ENCODE measurements around the gene VARS2.
A peak's percentile ranks its signal among the peaks of the same experiment; 100 is the strongest.

The VARS2 gene

GRCh38 chr6:30884521-30885480, 29.2 kb upstream of the VARS2 start:
- DNase-seq, result peak; percentile 46

- peak; percentile 24 for DNase-seq
These were observed 28.5 kb upstream of the VARS2 start for GRCh38 chr6:30885481-30885998.

- DNase-seq, result peak; percentile 39
These were observed 27.8 kb upstream of the VARS2 start for GRCh38 chr6:30885999-30886896.

GRCh38 chr6:30886897-30887255, 27.2 kb upstream of the VARS2 start:
- no peak for DNase-seq

GRCh38 chr6:30887901-30888815, 25.9 kb upstream of the VARS2 start:
- no peak for DNase-seq

GRCh38 chr6:30888816-30889495, 25.1 kb upstream of the VARS2 start:
- no peak for DNase-seq

- no peak for DNase-seq
These were observed 24.5 kb upstream of the VARS2 start for GRCh38 chr6:30889496-30889885.

GRCh38 chr6:30889921-30890645, 24.0 kb upstream of the VARS2 start:
- DNase-seq, result no peak

- no peak for DNase-seq
These were observed 23.2 kb upstream of the VARS2 start for GRCh38 chr6:30890646-30891449.

GRCh38 chr6:30891450-30891723, 22.7 kb upstream of the VARS2 start:
- no peak for DNase-seq

GRCh38 chr6:30891816-30892538, 22.1 kb upstream of the VARS2 start:
- no peak for DNase-seq

GRCh38 chr6:30893001-30893591, 20.9 kb upstream of the VARS2 start:
- no peak for DNase-seq

- no peak for DNase-seq
These were observed 20.4 kb upstream of the VARS2 start for GRCh38 chr6:30893666-30894065.

- DNase-seq, result no peak
These were observed 19.7 kb upstream of the VARS2 start for GRCh38 chr6:30894381-30894780.

GRCh38 chr6:30894935-30895334, 19.1 kb upstream of the VARS2 start:
- DNase-seq, result no peak

GRCh38 chr6:30895343-30895742, 18.7 kb upstream of the VARS2 start:
- DNase-seq, result no peak

- no peak for DNase-seq
These were observed 17.5 kb upstream of the VARS2 start for GRCh38 chr6:30896541-30896940.

- DNase-seq, result no peak
These were observed 16.2 kb upstream of the VARS2 start for GRCh38 chr6:30897882-30898281.

GRCh38 chr6:30898750-30899360, 15.2 kb upstream of the VARS2 start:
- no peak for DNase-seq

Data from activated T-cell treated with anti-CD3 and anti-CD28 coated beads, Interleukin-2, amount 50 U/mL, for 1 hour (primary cell).